T-helper 17 cell (primary cell): ENCODE measurements around the gene VWF. TPM values are rescaled to one million over a fixed set of nuclear protein-coding genes. Genes with fewer than 3 reads are reported as not detected.
A peak's percentile ranks its signal among the peaks of the same experiment; 100 is the strongest.

Source experiments
- ATAC-seq: fragments of 150-1000 bp; cut with Tn5 transposase; 2 replicates; pipeline ENCODE4 v1.10.0; 2021; ENCODE audit warnings: mild to moderate bottlenecking, moderate library complexity
- DNase-seq, 3 donors: peaks; one replicate each; pipeline versions ENCODE4 v3.0.0 to v3.0.0-alpha.2; 2020 to 2021
- H3K9me3 ChIP-seq: one replicate; pipeline ENCODE4 v1.7.0; 2013; ENCODE audit warnings: low read length, mild to moderate bottlenecking; ENCODE audit not compliant: control insufficient read depth, poor library complexity, severe bottlenecking
- H3K27ac Mint-ChIP-seq: one replicate; pipeline ENCODE4 v1.8.0; 2022; ENCODE audit warnings: mild to moderate bottlenecking, moderate library complexity, mixed read lengths
- H3K27me3 Mint-ChIP-seq: one replicate; pipeline ENCODE4 v1.8.0; 2022; ENCODE audit warnings: mixed read lengths
- H3K36me3 Mint-ChIP-seq: one replicate; pipeline ENCODE4 v1.8.0; 2022; ENCODE audit warnings: low read depth, mixed read lengths
- H3K4me1 Mint-ChIP-seq: one replicate; pipeline ENCODE4 v1.8.0; 2022; ENCODE audit warnings: mild to moderate bottlenecking, mixed read lengths
- H3K4me3 Mint-ChIP-seq: one replicate; pipeline ENCODE4 v1.8.0; 2022; ENCODE audit warnings: mild to moderate bottlenecking, moderate library complexity, mixed read lengths
- total RNA-seq, 4 donors: library from RNA in 2 of 4; stranded (reverse) in 2 of 4; gene quantifications; one replicate each; pipeline ENCODE4 v1.2.3 and lab custom pipeline; 2022 to 2026

VWF gene
- total RNA-seq, 2 donors from 2014 or later: 0.55 to 4.1 TPM

DNA sequence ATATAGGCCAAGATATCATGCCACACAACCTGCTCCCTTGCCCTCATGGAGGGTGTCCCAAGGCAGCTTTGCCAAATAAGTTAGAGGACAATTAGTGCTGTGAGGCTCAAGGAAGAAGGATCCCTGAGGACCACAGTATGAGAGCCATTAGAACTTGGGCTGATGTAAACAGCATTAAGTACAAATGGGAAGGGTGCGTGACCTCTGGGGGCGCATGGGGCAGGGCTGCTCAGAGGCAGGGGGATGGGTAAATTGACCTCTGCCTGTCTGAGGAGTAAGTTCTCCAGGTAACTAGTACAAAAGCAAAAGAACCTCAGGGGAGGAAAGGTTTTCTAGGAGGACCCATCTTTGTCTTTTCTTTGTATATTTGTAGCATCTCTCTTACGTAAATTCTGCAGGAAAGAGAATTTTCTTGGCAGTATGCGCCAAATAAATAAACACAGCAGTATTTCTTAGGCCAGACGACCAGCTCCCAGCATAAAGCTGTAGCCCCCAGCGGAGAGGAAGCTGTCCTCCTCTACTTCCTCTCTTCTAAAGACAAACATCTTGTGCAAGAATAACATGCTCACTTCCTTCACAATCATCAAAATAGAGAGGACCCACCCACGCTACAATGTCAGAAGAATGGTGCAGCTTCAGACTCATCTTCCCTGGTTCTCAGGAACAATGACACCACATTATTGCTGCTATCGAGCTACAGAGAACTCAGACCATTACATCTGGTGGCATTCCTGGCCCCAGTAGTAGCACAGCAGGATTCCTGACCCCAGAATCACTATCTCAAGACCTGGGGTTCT, 16.4 kb upstream of the VWF start:
- H3K27me3 Mint-ChIP-seq: peaks cover 2% of the 10 kb centered on the region
- peak overlapping the region; percentile 64 for H3K4me3 Mint-ChIP-seq
- H3K4me1 Mint-ChIP-seq: peaks cover 20% of the 10 kb centered on the region
- ATAC-seq: peak; percentile 60
- no peak for DNase-seq
- no peaks in the 10 kb centered on the region for H3K9me3 ChIP-seq
- no peaks in the 10 kb centered on the region for H3K36me3 Mint-ChIP-seq
- peak overlapping the region; percentile 76 for H3K27ac Mint-ChIP-seq

- H3K4me3 Mint-ChIP-seq: no peak overlapping the region
- peaks cover 4% of the 10 kb centered on the region for H3K4me1 Mint-ChIP-seq
- H3K36me3 Mint-ChIP-seq: no peaks in the 10 kb centered on the region
- H3K27ac Mint-ChIP-seq: no peak overlapping the region
- no peaks in the 10 kb centered on the region for H3K27me3 Mint-ChIP-seq
- DNase-seq: no peak
- no peak for ATAC-seq
- no peaks in the 10 kb centered on the region for H3K9me3 ChIP-seq
Observed at GRCh38 chr12:6135071-6135470, 10.6 kb upstream of the VWF start.

DNA sequence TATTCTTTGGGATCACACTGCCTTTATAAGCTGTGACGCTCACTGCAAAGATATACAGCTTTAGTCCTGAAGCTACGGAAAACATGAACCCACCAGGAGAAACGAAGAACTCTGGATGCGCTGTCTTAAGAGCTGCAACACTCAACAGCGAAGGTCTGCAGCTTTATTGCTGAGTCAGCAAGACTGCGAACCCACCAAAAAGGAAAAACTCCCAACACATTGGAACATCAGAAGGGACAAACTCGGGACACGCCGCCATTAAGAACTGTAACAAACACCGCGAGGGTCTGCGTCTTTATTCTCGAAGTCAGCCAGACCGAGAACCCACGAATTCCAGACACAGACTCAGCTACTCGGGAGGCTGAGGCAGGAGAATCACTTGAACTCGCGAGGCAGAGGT, 9.2 kb upstream of the VWF start:
- no peak for DNase-seq
- Mint-ChIP-seq H3K27me3 (no peaks in the 10 kb centered on the region), H3K4me3 (no peak overlapping the region), H3K36me3 (no peaks in the 10 kb centered on the region), H3K27ac (no peak overlapping the region), H3K4me1 (peaks cover 2% of the 10 kb centered on the region)
- no peak for ATAC-seq
- H3K9me3 ChIP-seq: no peaks in the 10 kb centered on the region

DNA sequence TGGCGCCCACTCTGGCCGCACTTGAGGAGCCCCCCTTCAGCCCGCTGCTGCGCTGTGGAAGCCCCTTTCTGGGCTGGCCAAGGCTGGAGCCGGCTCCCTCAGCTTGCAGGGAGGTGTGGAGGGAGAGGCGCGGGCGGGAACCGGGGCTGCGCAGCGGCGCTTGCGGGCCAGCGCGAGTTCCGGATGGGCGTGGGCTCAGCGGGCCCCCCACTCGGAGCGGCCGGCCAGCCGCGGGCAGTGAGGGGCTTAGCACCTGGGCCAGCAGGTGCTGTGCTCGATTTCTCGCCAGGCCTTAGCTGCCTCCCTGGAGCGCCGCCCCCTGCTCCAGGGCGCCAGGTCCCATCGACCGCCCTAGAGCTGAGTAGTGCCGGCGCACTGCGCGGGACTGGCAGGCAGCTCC, 8.0 kb upstream of the VWF start:
- DNase-seq (no peak), ATAC-seq (no peak)
- H3K27me3 Mint-ChIP-seq: peaks cover 5% of the 10 kb centered on the region
- no peaks in the 10 kb centered on the region for H3K36me3 Mint-ChIP-seq
- H3K9me3 ChIP-seq: no peaks in the 10 kb centered on the region
- peaks cover 2% of the 10 kb centered on the region for H3K4me1 Mint-ChIP-seq
- no peak overlapping the region for H3K27ac Mint-ChIP-seq
- H3K4me3 Mint-ChIP-seq: no peak overlapping the region

DNA sequence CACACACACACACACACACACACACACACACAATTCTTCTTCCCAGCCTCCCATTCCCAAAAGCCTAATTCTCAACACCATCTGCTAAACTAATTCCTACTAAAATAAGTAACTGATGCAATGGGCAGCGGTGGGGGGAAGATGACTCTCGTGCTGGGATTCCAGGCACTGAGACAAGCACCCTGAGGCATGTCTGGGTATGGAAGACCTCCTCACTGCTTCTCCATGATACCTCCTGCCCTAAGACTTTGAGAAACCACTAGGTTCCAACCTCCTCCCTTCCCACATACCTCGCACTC, 789 bp upstream of the VWF start:
- peaks cover 2% of the 10 kb centered on the region for H3K4me1 Mint-ChIP-seq
- no peak for DNase-seq
- H3K4me3 Mint-ChIP-seq: peak overlapping the region; percentile 31
- no peak for ATAC-seq
- H3K27ac Mint-ChIP-seq: no peak overlapping the region
- peaks cover 25% of the 10 kb centered on the region for H3K27me3 Mint-ChIP-seq
- no peaks in the 10 kb centered on the region for H3K9me3 ChIP-seq
- H3K36me3 Mint-ChIP-seq: no peaks in the 10 kb centered on the region

DNA sequence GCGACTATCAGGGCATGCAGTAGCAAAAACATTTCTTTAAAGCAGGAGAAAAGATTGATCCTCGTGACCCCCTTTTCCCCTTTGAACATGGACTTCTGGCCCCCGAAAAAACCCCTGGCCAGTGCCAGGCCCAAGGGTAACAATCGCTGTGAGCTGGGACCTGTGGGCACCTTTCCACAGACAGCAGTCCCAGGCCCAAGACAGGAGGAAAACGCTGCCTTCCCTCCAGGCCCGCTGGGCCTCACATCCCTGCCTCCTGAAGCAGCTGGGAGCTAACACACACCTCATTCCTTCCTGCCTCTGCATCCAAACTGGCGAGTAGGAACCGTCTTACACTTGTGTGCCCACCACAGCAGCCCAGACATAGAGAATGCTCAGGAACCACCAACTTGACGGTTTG, 1.2 kb downstream of the VWF start:
- H3K4me3 Mint-ChIP-seq: no peak overlapping the region
- H3K36me3 Mint-ChIP-seq: no peaks in the 10 kb centered on the region
- DNase-seq (no peak), ATAC-seq (no peak)
- H3K27ac Mint-ChIP-seq: no peak overlapping the region
- H3K27me3 Mint-ChIP-seq: peaks cover 36% of the 10 kb centered on the region
- H3K4me1 Mint-ChIP-seq: peaks cover 2% of the 10 kb centered on the region
- no peaks in the 10 kb centered on the region for H3K9me3 ChIP-seq

DNA sequence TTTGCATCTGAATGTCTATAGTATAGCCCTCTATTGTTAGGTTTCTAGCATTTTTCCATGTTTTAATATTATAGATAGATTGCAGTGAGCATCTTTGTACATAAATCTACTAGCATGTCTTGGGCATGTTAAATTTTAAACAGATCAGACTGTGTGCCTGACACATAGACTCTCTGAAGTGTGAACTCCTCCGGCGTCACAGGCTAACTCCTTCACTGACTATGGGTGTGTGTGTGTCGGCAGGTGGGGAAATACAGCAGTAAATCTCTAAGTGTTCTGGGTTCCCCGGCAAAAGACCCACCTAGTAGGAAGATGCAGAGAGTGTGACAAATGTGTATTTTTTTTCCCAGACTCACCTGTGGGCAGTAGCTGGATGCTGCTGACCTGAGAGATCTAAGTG, 2.3 kb downstream of the VWF start:
- H3K9me3 ChIP-seq: no peaks in the 10 kb centered on the region
- ATAC-seq (no peak), DNase-seq (no peak)
- Mint-ChIP-seq H3K36me3 (no peaks in the 10 kb centered on the region), H3K4me3 (no peak overlapping the region), H3K27me3 (peaks cover 37% of the 10 kb centered on the region), H3K27ac (no peak overlapping the region), H3K4me1 (peaks cover 2% of the 10 kb centered on the region)

- Mint-ChIP-seq H3K4me3 (no peak overlapping the region), H3K27me3 (peaks cover 48% of the 10 kb centered on the region), H3K36me3 (no peaks in the 10 kb centered on the region), H3K27ac (no peak overlapping the region), H3K4me1 (peaks cover 2% of the 10 kb centered on the region)
- ATAC-seq (no peak), DNase-seq (no peak)
- H3K9me3 ChIP-seq: no peaks in the 10 kb centered on the region
Observed at GRCh38 chr12:6120796-6121473, 3.5 kb downstream of the VWF start.

DNA sequence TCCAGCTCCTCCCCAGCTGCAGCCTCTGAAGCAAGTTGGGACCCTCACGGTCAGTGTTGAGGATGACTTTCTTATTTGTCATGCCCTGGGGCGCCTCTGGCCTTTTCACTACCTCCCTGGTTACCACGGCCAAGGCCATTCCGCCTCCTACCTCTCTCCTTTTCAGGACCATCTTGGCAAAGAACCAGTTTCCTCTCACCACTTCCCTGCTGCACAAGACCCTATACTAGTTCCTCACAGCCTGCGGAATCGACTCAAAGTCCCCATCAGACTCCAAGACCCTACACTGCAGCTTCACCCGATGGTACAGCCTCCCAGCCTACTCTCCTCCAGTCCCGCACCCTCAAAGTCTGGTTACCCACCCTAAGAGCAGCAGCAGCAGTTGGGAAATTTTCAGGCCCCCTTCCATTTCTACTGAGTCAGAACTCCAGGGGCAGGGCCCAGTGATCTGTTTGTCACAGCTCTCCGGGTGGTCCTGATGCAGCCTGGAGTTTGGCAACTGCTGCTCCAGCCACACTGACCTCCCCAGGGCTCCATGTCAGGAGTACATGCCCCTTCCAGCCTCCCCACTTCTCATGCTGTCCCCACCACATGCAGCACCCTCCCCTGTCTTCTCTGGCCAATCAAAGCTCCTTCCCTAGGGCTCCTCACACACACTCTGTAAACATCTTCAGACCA, 5.4 kb downstream of the VWF start:
- H3K9me3 ChIP-seq: no peaks in the 10 kb centered on the region
- Mint-ChIP-seq H3K27me3 (peaks cover 63% of the 10 kb centered on the region), H3K36me3 (no peaks in the 10 kb centered on the region), H3K4me3 (no peak overlapping the region), H3K4me1 (peaks cover 2% of the 10 kb centered on the region), H3K27ac (no peak overlapping the region)
- DNase-seq: no peak
- ATAC-seq: no peak

- Mint-ChIP-seq H3K27me3 (peaks cover 61% of the 10 kb centered on the region), H3K27ac (no peak overlapping the region), H3K4me3 (no peak overlapping the region), H3K36me3 (no peaks in the 10 kb centered on the region), H3K4me1 (peaks cover 6% of the 10 kb centered on the region)
- ATAC-seq (no peak), DNase-seq (no peak)
- H3K9me3 ChIP-seq: no peaks in the 10 kb centered on the region
Observed at GRCh38 chr12:6116471-6117021, 7.9 kb downstream of the VWF start.

GRCh38 chr12:6115389-6115788, 9.1 kb downstream of the VWF start:
- no peaks in the 10 kb centered on the region for H3K9me3 ChIP-seq
- ATAC-seq (no peak), DNase-seq (no peak)
- Mint-ChIP-seq H3K4me3 (no peak overlapping the region), H3K36me3 (no peaks in the 10 kb centered on the region), H3K4me1 (peaks cover 6% of the 10 kb centered on the region), H3K27me3 (peaks cover 53% of the 10 kb centered on the region), H3K27ac (peak overlapping the region; percentile 61)

DNA sequence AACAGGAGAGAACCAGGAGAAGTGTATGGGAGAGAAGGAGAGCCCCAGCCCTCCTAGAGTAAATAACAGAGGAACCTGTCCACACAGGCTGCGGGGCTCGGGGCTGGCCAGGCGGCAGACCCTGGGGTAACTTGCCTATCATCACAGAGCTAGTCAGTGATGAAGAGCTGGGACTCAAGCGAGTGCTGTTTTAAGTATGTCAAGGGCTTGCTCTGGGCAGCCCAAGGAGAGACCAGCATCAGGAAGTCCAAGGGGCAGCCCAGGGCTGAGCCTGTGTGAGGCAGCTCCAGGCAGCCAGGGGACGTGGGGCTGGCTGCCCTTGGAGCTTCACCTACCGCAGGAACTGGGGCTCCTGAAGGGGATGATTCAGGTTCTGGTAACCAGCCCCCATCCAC, 10.0 kb downstream of the VWF start:
- H3K9me3 ChIP-seq: no peaks in the 10 kb centered on the region
- peaks cover 6% of the 10 kb centered on the region for H3K4me1 Mint-ChIP-seq
- H3K27me3 Mint-ChIP-seq: peaks cover 47% of the 10 kb centered on the region
- no peak overlapping the region for H3K4me3 Mint-ChIP-seq
- ATAC-seq (no peak), DNase-seq (no peak)
- no peaks in the 10 kb centered on the region for H3K36me3 Mint-ChIP-seq
- H3K27ac Mint-ChIP-seq: peak overlapping the region; percentile 61

DNA sequence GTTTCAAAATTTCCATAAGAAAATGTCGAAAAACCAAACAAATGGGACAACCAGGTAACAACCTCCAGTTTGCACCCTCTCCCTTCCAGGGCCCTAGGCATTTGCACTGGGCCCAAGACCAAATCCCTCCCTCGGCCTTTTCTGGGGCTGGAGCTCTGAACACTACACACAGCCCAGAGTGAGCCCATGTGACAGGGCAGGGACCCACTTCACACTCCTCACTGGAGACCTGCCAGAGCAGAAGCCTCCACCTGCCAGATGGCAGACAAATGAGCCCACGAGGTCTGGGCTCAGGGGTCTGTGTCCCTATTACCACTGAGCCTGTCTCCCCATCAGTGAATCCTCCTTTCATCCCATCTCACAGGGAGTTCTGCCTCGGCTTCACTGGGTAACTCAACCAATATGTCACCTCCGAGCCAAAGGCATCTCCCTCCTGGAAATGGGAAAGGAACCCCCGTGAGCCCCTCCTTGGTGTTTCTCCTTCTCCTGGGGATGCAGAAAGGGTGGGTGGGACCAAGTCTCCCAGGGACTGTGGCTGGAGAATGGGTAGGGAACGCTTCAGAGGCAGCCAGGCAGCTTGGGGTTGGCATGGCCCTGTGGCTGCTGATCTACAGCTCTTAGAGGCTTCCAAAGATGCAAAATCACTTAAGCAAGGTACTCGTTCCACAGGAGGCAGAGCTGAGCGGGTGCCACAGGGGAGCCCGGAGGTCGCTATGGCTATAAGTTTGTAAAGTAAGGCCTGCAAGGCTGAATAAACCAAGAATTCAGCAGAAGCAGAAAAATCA, 10.6 kb downstream of the VWF start:
- Mint-ChIP-seq H3K4me3 (no peak overlapping the region), H3K27me3 (peaks cover 42% of the 10 kb centered on the region), H3K4me1 (peaks cover 5% of the 10 kb centered on the region), H3K36me3 (no peaks in the 10 kb centered on the region), H3K27ac (no peak overlapping the region)
- no peak for DNase-seq
- ATAC-seq: no peak
- H3K9me3 ChIP-seq: no peaks in the 10 kb centered on the region
